Mucosa of stomach (tissue), 1 donor: ENCODE data around the gene PEF1.

ENCODE experiments used
- H3K27me3 ChIP-seq: one replicate; pipeline ENCODE4 v1.7.0; 2013; ENCODE audit warnings: mild to moderate bottlenecking, low read length; ENCODE audit not compliant: control insufficient read depth, insufficient read depth
- H3K36me3 ChIP-seq: one replicate; pipeline ENCODE4 v1.7.0; 2013; ENCODE audit warnings: low read length; ENCODE audit not compliant: control insufficient read depth, insufficient read depth
- H3K4me1 ChIP-seq: one replicate; pipeline ENCODE4 v1.7.0; 2013; ENCODE audit warnings: mild to moderate bottlenecking, low read length; ENCODE audit not compliant: control insufficient read depth, insufficient read depth
- H3K4me3 ChIP-seq: one replicate; pipeline ENCODE4 v1.7.0; 2013; ENCODE audit warnings: low read length
- H3K9ac ChIP-seq: one replicate; pipeline ENCODE4 v1.7.0; 2013; ENCODE audit warnings: mild to moderate bottlenecking, low read length, moderate library complexity
- H3K9me3 ChIP-seq: one replicate; pipeline ENCODE4 v1.7.0; 2013; ENCODE audit warnings: mild to moderate bottlenecking, low read length, moderate library complexity; ENCODE audit not compliant: control insufficient read depth
- donor health status: Pancreatic carcinoma.

PEF1 gene

GRCh38 chr1:31609514-31610118, 35.1 kb downstream of the PEF1 start:
- Histone ChIP-seq H3K36me3 (no peaks in the 10 kb centered on the region), H3K4me3 (no peak overlapping the region)

GRCh38 chr1:31607360-31607759, 37.3 kb downstream of the PEF1 start:
- Histone ChIP-seq H3K27me3 (no peaks in the 10 kb centered on the region), H3K4me3 (no peak overlapping the region), H3K9ac (no peak overlapping the region), H3K9me3 (no peaks in the 10 kb centered on the region), H3K36me3 (no peaks in the 10 kb centered on the region), H3K4me1 (no peaks in the 10 kb centered on the region)

More at GRCh38 chr1:31609514-31610118, 35.1 kb downstream of the PEF1 start:
- Histone ChIP-seq H3K27me3 (peaks cover 4% of the 10 kb centered on the region), H3K9me3 (no peaks in the 10 kb centered on the region), H3K4me1 (peaks cover 3% of the 10 kb centered on the region), H3K9ac (no peak overlapping the region)

- H3K36me3 ChIP-seq, result no peaks in the 10 kb centered on the region
These were observed 38.7 kb downstream of the PEF1 start for GRCh38 chr1:31605908-31606427.

GRCh38 chr1:31602081-31602480, 42.6 kb downstream of the PEF1 start:
- no peaks in the 10 kb centered on the region for H3K9me3 ChIP-seq
- no peak overlapping the region for H3K4me3 ChIP-seq
- no peak overlapping the region for H3K9ac ChIP-seq
- H3K4me1 ChIP-seq, result no peaks in the 10 kb centered on the region
- no peaks in the 10 kb centered on the region for H3K36me3 ChIP-seq
- no peaks in the 10 kb centered on the region for H3K27me3 ChIP-seq

More at GRCh38 chr1:31605908-31606427, 38.7 kb downstream of the PEF1 start:
- no peaks in the 10 kb centered on the region for H3K27me3 ChIP-seq
- H3K4me3 ChIP-seq, result no peak overlapping the region
- no peak overlapping the region for H3K9ac ChIP-seq
- H3K4me1 ChIP-seq, result no peaks in the 10 kb centered on the region
- H3K9me3 ChIP-seq, result no peaks in the 10 kb centered on the region

GRCh38 chr1:31600641-31601040, 44.0 kb downstream of the PEF1 start:
- Histone ChIP-seq H3K4me1 (no peaks in the 10 kb centered on the region), H3K9ac (no peak overlapping the region), H3K27me3 (no peaks in the 10 kb centered on the region), H3K36me3 (no peaks in the 10 kb centered on the region), H3K9me3 (no peaks in the 10 kb centered on the region), H3K4me3 (no peak overlapping the region)

GRCh38 chr1:31598980-31599379, 45.7 kb downstream of the PEF1 start:
- H3K4me1 ChIP-seq, result no peaks in the 10 kb centered on the region
- H3K36me3 ChIP-seq, result no peaks in the 10 kb centered on the region
- no peaks in the 10 kb centered on the region for H3K27me3 ChIP-seq
- H3K9ac ChIP-seq, result no peak overlapping the region
- no peak overlapping the region for H3K4me3 ChIP-seq
- no peaks in the 10 kb centered on the region for H3K9me3 ChIP-seq

- no peaks in the 10 kb centered on the region for H3K27me3 ChIP-seq
- no peaks in the 10 kb centered on the region for H3K36me3 ChIP-seq
- no peak overlapping the region for H3K4me3 ChIP-seq
- H3K9ac ChIP-seq, result no peak overlapping the region
- no peaks in the 10 kb centered on the region for H3K9me3 ChIP-seq
- peaks cover 4% of the 10 kb centered on the region for H3K4me1 ChIP-seq
These were observed 48.0 kb downstream of the PEF1 start for GRCh38 chr1:31596737-31597097.

- peaks cover 9% of the 10 kb centered on the region for H3K4me1 ChIP-seq
These were observed 48.6 kb downstream of the PEF1 start for GRCh38 chr1:31595836-31596736.

GRCh38 chr1:31593770-31594632, 50.7 kb downstream of the PEF1 start:
- Histone ChIP-seq H3K4me3 (no peak overlapping the region), H3K27me3 (no peaks in the 10 kb centered on the region), H3K4me1 (peaks cover 9% of the 10 kb centered on the region), H3K36me3 (no peaks in the 10 kb centered on the region), H3K9me3 (no peaks in the 10 kb centered on the region), H3K9ac (no peak overlapping the region)

More at GRCh38 chr1:31595836-31596736, 48.6 kb downstream of the PEF1 start:
- H3K36me3 ChIP-seq, result no peaks in the 10 kb centered on the region
- no peak overlapping the region for H3K4me3 ChIP-seq
- H3K27me3 ChIP-seq, result no peaks in the 10 kb centered on the region
- no peaks in the 10 kb centered on the region for H3K9me3 ChIP-seq
- no peak overlapping the region for H3K9ac ChIP-seq

- H3K9me3 ChIP-seq, result no peaks in the 10 kb centered on the region
- H3K36me3 ChIP-seq, result no peaks in the 10 kb centered on the region
- H3K27me3 ChIP-seq, result no peaks in the 10 kb centered on the region
- H3K9ac ChIP-seq, result no peak overlapping the region
- H3K4me3 ChIP-seq, result no peak overlapping the region
- H3K4me1 ChIP-seq, result peaks cover 13% of the 10 kb centered on the region
These were observed 51.5 kb downstream of the PEF1 start for GRCh38 chr1:31593136-31593665.

GRCh38 chr1:31592132-31592531, 52.5 kb downstream of the PEF1 start:
- H3K9ac ChIP-seq, result no peak overlapping the region
- H3K4me1 ChIP-seq, result peaks cover 24% of the 10 kb centered on the region
- H3K4me3 ChIP-seq, result no peak overlapping the region
- H3K27me3 ChIP-seq, result no peaks in the 10 kb centered on the region
- no peaks in the 10 kb centered on the region for H3K36me3 ChIP-seq
- H3K9me3 ChIP-seq, result no peaks in the 10 kb centered on the region
